Measurements from ENCODE around the gene NAT8.
"Not testable (repeated sequence)": the region's sequence is repeated elsewhere in the genome, so short reads cannot be mapped to it uniquely, and the experiment has no call there.

The NAT8 gene

DNA sequence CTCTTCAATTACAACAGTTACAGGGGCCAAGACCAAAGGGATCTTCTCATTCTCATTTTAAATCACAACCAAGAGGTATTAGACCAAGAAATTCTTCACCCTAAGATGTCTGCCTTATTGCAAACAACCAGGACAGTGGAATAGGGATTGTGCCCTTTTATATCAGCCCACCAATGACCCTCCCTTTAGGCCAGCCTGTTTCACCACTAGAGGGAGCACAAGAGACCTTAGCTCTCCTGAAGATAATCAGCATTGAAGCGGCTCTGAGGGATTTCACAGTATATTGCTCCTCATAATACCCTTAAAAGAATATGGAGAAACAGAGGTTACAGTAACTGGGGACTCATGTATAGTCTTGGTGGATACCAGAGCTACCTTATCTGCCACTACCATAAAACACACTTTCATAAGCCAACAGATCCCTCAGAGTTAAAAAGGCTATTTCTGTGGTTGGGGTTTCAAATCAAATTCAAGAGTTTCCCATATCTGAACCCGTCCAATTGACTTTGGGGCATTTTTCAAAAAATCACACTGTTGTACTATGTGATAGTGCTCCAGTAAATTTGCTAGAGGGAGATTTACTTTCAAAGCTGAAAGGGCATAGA is 11.5 kb downstream of the NAT8 start:
- peak; percentile 14 for DNase-seq

DNA sequence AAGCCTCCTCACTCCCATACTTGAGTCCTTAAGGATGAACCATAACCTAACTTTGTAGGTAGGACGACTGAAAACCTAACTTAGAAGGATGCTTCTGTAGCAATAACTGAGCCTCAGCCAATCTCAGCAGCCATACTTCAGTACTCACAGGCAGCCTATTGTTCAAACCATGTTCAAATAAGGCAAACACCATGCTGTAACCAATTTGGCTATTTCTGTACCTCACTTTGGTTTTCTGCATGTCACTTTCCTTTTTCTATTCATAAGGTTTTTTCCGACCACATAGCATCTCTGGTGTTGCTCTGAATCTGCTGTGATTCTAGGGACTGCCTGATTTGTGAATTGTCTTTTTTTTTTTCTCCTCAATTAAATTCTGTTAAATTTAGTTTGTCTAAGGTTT is 13.7 kb downstream of the NAT8 start:
- DNase-seq: not testable (repeated sequence)

DNA sequence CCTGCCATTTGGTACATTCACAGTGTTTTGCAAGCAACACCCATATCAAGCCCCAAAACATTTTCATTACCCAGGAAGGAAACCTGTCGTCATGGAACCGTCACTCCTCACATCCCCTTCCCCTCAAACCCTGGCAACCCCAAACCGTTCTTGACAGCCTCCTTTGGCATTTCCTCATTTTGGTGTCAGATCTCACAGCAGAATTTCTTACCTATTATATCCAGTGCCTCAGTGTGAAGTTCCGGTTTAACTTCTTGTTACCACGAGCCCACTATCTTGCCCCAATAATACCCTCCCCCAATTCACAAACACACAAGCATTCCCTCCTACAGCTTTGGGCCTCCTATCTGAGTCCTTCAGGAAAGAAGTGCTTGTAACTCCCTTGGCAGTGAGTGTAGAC is 16.0 kb downstream of the NAT8 start:
- peak; percentile 10 for DNase-seq

DNA sequence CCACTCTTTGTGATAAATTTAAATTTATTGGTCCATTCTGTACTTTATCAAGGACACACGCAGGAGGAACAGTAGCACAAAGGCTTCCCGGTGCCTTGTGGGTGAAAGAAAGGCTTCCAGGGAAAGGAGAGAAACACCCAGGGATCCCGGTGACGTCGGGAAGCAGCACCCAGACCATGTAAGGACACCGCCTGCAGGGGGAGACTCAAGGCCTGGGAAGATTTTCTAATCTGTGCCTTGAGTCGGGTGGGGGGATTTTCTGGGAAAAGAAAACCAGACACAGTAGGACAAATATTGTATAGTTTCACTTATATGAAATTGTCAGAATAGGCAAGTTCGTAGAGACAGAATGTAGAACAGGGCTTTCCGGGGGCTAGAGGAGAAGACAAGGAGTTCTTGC is 17.6 kb downstream of the NAT8 start:
- not testable (repeated sequence) for DNase-seq

DNA sequence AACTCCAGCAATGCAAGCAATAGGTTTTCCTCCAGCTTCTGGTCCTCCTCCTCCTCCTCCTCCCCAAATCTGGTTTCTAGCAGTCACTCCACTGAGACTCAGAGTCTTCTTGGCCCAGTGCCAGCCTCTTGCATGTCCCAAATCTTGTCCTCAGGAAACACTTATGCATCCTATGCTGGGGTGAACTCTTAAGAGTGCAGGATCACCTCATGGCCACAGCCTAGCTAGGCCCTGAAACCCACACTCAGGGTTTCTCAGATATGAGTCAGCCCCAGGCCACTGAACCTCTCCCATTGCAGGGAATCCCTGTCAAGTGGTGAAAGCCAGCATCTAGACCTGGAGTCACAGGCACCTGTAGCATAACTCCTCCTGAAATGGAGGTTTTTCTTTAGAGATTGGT is 18.2 kb downstream of the NAT8 start:
- not testable (repeated sequence) for DNase-seq

DNA sequence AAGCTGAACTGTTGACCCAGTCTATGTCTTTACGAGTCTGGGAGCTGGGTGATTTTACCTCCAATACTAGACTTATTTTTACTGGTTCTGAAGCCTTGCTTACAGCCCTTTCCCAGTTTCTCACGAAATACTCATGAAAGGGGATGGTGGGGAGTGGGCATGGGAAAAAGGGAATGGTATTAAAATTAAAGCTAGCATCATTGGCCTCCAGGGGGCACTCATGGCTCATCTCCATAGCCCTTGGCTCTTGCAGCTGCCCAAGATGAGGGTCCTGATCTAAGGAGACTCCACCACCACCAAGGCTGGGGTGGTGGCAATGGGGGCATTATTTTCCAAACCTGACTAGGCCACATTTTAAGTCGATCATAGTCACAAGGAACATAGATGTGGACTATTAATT is 22.3 kb downstream of the NAT8 start:
- DNase-seq: peak; percentile 20

DNA sequence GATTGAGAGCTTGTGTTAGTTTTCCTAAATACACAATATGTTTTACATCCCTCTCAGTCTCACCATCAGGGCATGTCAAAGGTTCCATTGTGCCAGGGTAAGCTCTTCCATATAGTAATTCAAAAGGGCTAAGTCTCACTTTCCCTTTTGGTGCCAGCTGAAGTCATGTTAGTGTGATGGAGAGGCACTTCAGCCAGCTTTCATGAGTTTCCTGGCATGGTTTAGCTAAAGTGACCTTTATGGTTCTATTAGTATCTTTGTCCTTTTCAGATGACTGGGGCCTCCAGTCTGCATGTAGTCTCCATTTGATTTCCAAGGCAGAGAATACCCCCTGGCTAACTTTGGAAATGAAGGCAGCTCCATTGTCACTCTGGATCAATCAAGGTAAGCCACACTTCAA is 27.2 kb downstream of the NAT8 start:
- DNase-seq: no peak

DNA sequence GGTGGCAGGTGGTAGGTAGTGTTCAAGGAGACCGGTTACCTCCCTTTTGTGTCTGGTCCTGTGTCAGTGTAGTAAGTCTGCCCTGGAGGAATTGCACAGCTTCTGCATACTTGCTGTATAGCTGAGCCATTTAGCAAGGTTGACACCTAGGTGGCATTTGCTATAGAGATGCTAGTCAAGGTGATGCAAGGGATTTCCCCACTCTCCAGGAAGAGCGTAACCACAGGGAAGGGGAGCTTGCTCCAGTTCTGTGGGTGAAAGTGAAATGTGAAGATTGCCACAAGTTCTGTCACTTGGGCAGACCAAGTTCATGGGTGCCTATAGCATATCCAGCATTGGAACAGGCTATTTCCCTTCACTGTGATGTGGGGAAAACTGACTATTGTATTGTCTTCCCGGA is 28.1 kb downstream of the NAT8 start:
- no peak for DNase-seq

DNA sequence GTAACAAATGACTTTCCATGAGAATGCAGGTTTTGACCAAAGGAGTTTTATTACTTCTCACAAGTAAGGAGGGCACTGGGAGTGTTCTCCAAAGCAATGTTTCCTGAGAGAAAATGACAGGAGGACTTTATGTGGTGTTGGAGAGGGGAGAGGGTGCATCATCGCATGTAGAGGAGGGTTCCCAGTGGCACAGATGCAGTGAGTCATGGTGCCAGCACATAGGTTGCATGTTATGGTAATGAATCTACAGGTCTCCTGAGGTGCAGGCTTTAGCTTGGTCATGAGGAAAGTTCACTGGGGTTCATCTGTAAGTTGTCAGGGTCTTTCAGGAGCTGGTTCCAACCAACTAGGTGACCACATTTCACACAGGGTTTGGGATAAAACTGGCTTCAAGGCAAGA is 30.4 kb downstream of the NAT8 start:
- no peak for DNase-seq

DNA sequence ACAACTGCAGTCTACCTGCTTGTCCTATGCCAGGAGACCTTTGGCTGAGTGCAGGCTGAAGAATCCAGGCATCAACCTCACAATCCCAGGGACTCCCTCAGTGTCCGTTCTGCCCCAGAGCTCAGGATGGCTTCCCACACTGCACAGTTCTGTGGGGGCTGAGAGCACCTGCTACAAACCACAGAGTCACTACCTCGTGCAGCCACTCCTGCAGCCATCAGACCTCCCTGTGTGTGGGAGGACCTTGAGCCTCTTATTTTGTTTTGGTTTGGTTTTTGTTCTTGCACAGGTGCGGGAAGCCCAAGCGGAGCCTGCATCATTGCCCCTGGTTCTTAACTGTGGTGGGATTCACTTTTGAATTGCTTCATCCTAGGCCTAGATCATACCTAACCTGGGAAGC is 31.0 kb downstream of the NAT8 start:
- no peak for DNase-seq

DNA sequence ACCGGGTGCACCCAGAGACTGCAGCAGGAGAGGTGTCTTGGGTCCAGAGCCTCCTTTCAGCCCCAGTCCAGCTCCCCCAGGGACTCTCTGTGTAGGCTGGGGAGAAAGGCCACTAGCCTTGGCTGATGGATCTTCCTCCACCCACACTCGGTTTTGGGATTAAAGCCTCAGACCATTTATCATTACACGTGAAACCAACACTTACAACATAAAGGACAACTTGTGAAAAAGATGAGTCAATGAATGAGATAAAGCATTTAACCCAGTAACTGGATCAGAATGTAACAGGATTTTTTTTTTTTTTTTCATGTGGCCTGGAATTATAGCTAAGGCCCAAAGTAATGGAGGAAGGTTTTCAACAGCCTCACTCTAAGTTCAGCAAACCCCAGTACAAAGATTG is 32.1 kb downstream of the NAT8 start:
- no peak for DNase-seq

DNA sequence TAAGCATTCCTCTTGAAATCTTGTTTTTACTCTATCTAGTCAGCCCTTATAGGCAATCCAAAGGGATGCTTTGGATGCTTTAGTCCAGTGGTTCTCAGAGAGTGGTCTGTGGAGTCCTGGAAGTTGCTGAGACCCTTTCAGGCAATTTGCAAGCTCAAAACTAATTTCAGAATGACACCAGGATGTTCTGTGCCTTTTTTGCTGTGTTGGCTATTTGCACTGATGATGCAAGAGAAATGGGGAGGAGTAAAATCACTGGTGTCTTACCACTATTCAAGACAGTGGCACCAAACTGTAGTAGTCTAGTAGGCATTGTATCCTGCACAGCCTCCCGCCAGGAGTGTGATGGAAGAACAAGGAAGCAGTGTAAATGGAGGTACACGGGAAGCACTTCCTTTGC is 37.6 kb downstream of the NAT8 start:
- DNase-seq: not testable (repeated sequence)

DNA sequence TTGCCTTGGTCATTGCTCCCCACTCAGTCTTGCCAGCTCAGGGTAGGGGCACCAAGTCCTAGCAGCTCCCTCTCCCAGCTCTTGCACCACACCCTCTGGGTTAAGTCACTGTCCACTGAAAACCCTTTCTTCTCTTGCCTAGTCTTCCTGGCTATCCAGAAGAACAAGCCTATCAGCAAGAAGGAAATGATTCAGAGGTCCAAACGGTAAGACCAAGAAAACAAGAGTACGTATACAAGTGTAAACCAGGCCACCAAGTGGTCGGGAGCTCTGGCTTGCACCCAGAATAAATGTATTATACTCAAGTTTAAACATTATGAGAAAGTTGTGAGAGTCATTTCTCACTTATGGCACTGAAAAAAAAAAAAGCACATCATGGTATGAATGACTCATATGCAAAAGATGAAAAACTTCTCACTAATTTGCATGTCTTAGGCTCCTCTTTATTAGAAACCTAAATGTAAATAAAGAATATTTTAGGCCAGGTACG is 39.1 kb downstream of the NAT8 start:
- not testable (repeated sequence) for DNase-seq

DNA sequence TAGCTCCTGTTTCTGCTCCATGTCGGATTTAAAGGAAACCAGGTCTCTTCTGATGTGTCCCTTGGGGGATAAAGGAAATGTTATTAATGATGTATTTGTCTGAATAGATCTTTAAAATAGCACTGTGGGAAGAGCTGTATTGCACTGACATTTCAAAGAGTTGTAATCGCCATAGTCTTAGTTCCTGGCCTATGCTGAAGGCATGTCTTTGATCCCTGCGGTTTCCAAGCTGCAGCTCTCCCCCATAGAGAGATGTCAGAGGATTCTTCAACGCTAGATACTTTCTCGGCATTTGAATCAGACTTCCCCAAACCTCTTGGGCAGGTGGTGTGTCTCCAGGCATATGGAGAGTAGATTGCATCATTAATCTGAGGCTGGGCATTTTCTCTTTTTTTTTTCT is 40.4 kb downstream of the NAT8 start:
- DNase-seq: no peak

DNA sequence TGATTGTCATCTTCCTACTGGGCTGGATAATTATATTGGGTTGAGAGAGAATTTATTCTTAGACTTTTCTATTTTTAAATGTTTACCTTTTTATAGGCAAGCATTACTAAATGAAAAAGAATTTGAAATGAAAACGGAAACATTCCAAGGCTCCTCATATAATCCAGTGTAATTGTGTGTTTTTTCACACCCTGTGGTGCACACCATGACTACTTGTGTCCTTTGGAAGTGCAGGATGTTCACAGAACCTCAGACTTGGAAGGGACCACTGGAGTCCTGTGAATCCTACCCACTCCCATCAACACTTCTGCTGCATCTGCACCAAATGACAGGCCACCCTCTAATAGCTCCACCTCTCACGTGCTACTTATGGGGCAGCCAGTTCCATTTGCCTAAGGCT is 48.0 kb downstream of the NAT8 start:
- DNase-seq: no peak

DNA sequence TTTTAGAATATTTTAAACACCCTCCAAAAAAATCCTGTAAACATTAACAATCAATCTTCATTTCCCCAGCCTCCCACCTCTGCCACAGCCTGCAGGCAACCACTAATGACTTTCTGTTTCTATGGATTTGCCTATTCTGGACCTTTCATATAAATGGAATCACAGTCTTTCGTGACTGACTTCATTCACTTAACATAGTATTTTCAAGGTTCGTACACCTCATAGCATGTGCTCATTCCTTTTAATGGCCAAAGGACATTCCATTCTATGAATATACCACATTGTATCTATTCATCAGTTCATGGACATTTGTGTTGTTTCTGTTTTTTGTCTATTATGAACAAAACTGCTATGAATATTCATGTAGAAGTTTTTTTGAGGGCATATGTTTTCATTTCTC is 48.5 kb downstream of the NAT8 start:
- DNase-seq: no peak

All from hematopoietic multipotent progenitor cell treated with erythropoietin and hydrocortisone succinate and interleukin-3 and kit ligand, for 6 days (in vitro differentiated cells).